ENCODE results near the gene CD79B.
"Not testable (repeated sequence)": the region's sequence is repeated elsewhere in the genome, so short reads cannot be mapped to it uniquely, and the experiment has no call there.

CD79B gene

DNA sequence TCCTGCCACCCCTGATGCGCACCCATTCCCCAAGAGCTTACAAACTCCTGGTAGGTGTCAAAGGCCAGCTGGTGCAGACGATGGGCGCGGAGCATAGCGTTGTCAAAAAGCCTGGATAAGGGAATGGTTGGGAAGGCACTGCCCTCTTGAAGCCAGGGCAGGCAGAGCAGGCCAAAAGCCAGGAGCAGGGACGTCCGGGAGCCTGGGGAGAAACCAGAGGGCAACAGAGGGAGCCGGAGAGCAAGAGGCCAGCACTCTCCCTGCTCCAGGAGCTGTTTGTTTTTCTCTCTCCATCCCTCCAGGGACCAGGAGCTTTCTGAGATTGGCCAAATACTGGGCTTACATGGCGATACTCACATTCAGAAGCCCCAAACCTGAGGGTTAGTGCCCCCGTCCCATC lies 13.8 kb downstream of the CD79B start:
- Histone ChIP-seq H3K9me3 (ENCODE audit: control insufficient read depth in 1 of 2, low read length in 2 of 2) (no peaks in the 10 kb centered on the region), H3K4me3 (ENCODE audit: low read depth in 1 of 2, low read length in 2 of 2) (no peak overlapping the region), H3K27me3 (ENCODE audit: low read depth, low read length) (no peaks in the 10 kb centered on the region), H3K27ac (ENCODE audit: low read length) (no peak overlapping the region), H3K4me1 (ENCODE audit: control insufficient read depth in 1 of 2, insufficient read depth in 2 of 2, low read length in 2 of 2) (no peaks in the 10 kb centered on the region), H3K36me3 (ENCODE audit: control insufficient read depth in 1 of 2, insufficient read depth in 2 of 2, low read length in 2 of 2) (no peaks in the 10 kb centered on the region)

DNA sequence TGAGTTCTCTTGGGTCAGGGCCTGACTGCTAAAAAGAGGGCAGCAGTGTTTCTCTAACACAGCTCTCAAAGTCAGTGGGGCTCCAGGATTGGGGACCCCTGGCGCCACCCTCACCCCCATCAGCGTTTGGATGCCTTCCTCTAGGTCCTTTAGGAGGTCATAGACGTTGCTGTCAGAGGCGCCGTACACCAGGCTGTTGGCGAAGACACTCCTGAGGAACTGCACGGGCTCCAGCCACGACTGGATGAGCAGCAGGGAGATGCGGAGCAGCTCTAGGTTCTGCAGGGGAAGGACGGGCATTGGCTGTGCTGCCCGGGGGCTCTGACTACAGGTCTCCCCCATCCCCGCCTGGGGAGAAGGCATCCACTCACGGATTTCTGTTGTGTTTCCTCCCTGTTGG lies 14.5 kb downstream of the CD79B start:
- Histone ChIP-seq H3K27ac (ENCODE audit: low read length) (no peak overlapping the region), H3K9me3 (ENCODE audit: control insufficient read depth in 1 of 2, low read length in 2 of 2) (no peaks in the 10 kb centered on the region), H3K36me3 (ENCODE audit: control insufficient read depth in 1 of 2, insufficient read depth in 2 of 2, low read length in 2 of 2) (no peaks in the 10 kb centered on the region)

DNA sequence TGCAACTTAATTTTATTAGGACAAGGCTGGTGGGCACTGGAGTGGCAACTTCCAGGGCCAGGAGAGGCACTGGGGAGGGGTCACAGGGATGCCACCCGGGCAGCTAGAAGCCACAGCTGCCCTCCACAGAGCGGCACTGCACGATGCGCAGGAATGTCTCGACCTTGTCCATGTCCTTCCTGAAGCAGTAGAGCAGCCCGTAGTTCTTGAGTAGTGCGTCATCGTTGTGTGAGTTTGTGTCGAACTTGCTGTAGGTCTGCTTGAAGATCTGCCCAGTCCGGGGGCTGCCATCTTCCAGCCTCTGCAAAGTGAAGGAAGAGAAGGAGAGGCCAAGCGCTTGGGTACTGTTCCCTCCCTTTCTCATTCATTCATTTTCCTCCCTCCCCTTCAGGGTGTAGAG lies 14.9 kb downstream of the CD79B start:
- H3K4me1 ChIP-seq (ENCODE audit: control insufficient read depth in 1 of 2, insufficient read depth in 2 of 2, low read length in 2 of 2): not testable (repeated sequence)

More for the DNA sequence above, 14.5 kb downstream of the CD79B start:
- H3K4me1 ChIP-seq (ENCODE audit: control insufficient read depth in 1 of 2, insufficient read depth in 2 of 2, low read length in 2 of 2): no peaks in the 10 kb centered on the region
- H3K4me3 ChIP-seq (ENCODE audit: low read depth in 1 of 2, low read length in 2 of 2): no peak overlapping the region
- H3K27me3 ChIP-seq (ENCODE audit: low read depth, low read length): no peaks in the 10 kb centered on the region

DNA sequence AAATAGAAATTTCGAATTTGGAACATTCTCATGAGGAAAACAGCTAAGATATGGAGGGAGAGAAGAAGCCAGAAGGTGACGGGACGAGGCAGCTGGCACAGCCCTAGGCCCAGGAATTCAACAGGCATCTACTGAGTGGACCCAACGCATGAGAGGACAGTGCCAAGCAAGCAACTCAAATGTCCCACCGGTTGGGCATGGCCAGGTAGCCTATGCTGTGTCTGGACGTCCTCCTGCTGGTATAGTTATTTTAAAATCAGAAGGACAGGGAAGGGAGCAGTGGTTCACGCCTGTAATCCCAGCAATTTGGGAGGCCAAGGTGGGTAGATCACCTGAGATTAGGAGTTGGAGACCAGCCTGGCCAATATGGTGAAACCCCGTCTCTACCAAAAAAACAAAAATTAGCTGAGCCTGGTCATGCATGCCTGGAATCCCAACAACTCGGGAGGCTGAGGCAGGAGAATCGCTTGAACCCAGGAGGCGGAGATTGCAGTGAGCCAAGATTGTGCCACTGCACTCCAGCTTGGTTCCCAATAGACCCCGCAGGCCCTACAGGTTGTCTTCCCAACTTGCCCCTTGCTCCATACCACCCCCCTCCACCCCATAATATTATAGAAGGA lies 15.5 kb downstream of the CD79B start:
- H3K9me3 ChIP-seq (ENCODE audit: control insufficient read depth in 1 of 2, low read length in 2 of 2): no peaks in the 10 kb centered on the region
- H3K4me1 ChIP-seq (ENCODE audit: control insufficient read depth in 1 of 2, insufficient read depth in 2 of 2, low read length in 2 of 2): no peaks in the 10 kb centered on the region
- no peak overlapping the region for H3K4me3 ChIP-seq (ENCODE audit: low read depth in 1 of 2, low read length in 2 of 2)
- H3K27ac ChIP-seq (ENCODE audit: low read length): no peak overlapping the region
- H3K36me3 ChIP-seq (ENCODE audit: control insufficient read depth in 1 of 2, insufficient read depth in 2 of 2, low read length in 2 of 2): no peaks in the 10 kb centered on the region
- H3K27me3 ChIP-seq (ENCODE audit: low read depth, low read length): no peaks in the 10 kb centered on the region

More for the DNA sequence above, 14.9 kb downstream of the CD79B start:
- H3K36me3 ChIP-seq (ENCODE audit: control insufficient read depth in 1 of 2, insufficient read depth in 2 of 2, low read length in 2 of 2); H3K4me3 ChIP-seq (ENCODE audit: low read depth in 1 of 2, low read length in 2 of 2); H3K9me3 ChIP-seq (ENCODE audit: control insufficient read depth in 1 of 2, low read length in 2 of 2); H3K27me3 ChIP-seq (ENCODE audit: low read depth, low read length); H3K27ac ChIP-seq (ENCODE audit: low read length): not testable (repeated sequence)

DNA sequence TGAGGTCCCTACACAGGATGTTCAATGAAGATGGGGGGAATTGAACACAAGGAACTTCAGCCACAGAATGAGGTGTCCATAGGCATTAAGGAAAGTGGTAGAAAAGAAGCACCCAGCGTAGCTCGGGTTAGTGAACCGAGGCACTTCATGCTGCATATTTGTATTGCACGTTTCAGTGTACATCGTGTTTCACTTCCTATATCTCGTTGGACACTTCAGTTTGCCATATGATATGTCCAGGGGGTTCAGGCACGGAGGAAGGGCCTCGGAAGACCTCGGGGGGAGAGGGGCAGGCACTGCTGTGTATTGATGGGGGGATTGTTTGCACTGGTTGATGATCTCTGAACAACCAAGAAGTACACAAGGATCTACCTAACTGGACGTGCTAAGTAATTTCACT lies 16.4 kb downstream of the CD79B start:
- not testable (repeated sequence) for H3K4me3 ChIP-seq (ENCODE audit: low read depth in 1 of 2, low read length in 2 of 2); H3K27ac ChIP-seq (ENCODE audit: low read length); H3K4me1 ChIP-seq (ENCODE audit: control insufficient read depth in 1 of 2, insufficient read depth in 2 of 2, low read length in 2 of 2); H3K36me3 ChIP-seq (ENCODE audit: control insufficient read depth in 1 of 2, insufficient read depth in 2 of 2, low read length in 2 of 2); H3K9me3 ChIP-seq (ENCODE audit: control insufficient read depth in 1 of 2, low read length in 2 of 2); H3K27me3 ChIP-seq (ENCODE audit: low read depth, low read length)

DNA sequence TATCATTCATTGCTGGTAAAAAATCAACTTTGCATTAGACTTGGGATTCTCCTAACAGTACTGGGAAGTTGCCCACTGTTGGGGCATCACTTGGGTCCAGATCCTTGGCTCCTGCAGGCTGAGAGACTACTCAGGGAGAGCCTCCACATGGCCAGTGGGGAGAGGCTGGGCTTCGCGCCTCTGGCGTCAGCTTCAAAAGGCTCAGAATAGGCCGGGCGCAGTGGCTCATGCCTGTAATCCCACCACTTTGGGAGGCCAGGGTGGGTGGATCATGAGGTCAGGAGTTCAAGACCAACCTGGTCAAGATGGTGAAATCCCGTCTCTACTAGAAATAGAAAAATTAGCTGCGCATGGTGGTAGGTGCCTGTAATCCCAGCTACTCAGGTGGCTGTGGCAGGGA lies 17.7 kb downstream of the CD79B start:
- Histone ChIP-seq H3K4me1 (ENCODE audit: control insufficient read depth in 1 of 2, insufficient read depth in 2 of 2, low read length in 2 of 2) (no peaks in the 10 kb centered on the region), H3K27me3 (ENCODE audit: low read depth, low read length) (no peaks in the 10 kb centered on the region), H3K4me3 (ENCODE audit: low read depth in 1 of 2, low read length in 2 of 2) (no peak overlapping the region), H3K9me3 (ENCODE audit: control insufficient read depth in 1 of 2, low read length in 2 of 2) (no peaks in the 10 kb centered on the region), H3K36me3 (ENCODE audit: control insufficient read depth in 1 of 2, insufficient read depth in 2 of 2, low read length in 2 of 2) (no peaks in the 10 kb centered on the region), H3K27ac (ENCODE audit: low read length) (no peak overlapping the region)

DNA sequence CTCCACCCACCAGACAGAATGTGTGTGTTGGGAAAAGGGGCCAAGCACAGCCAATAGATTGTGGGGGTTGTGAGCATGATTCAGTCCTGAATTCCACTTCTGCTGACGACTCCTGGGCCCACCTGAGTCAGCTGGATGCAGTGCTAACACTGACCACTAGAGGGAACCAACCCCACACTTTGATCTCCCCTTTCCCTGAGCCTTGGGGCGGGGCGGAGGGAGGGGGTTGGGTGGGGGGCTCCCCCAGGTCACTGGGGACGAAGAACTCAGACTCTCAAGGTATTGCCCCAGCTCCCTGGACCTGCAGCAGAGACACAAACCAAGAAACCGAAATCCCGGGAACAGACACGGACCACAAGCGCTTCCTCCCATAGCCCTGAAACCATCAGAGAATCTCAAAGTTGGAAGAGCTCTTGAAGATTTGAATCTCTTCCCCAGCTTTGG lies 20.5 kb downstream of the CD79B start:
- no peaks in the 10 kb centered on the region for H3K27me3 ChIP-seq (ENCODE audit: low read depth, low read length)
- H3K9me3 ChIP-seq (ENCODE audit: control insufficient read depth in 1 of 2, low read length in 2 of 2): no peaks in the 10 kb centered on the region
- no peak overlapping the region for H3K4me3 ChIP-seq (ENCODE audit: low read depth in 1 of 2, low read length in 2 of 2)
- H3K36me3 ChIP-seq (ENCODE audit: control insufficient read depth in 1 of 2, insufficient read depth in 2 of 2, low read length in 2 of 2): no peaks in the 10 kb centered on the region
- no peaks in the 10 kb centered on the region for H3K4me1 ChIP-seq (ENCODE audit: control insufficient read depth in 1 of 2, insufficient read depth in 2 of 2, low read length in 2 of 2)
- H3K27ac ChIP-seq (ENCODE audit: low read length): no peak overlapping the region

DNA sequence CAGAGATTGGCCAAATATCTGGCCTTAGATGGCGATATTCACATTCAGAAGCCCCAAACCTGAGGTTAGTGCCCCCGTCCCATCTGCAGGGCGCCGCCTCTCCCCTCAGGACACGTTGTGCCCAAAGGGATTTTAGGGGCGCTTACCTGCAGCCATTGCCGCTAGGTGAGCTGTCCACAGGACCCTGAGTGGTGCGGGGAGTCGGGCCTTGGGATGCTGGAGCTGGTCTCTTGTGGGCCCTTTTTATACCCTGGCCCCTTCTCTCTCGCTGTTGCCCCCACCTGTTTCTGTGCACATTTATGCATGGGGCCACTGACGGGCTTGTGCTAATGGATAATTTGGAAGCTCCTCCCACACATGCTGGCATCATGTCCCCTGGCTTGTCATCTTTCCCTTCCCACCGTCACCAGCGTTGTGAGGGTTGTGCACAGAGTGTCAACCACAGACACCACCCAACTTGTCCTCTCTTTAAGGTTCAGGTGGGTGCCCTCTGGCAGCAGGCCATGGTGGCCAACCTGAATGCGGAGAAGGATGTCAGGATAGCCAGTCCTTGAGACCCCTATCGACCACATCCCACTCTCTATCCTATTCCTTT lies 21.0 kb downstream of the CD79B start, which contains the start of gene CSHL1:
TSS of gene CSHL1 (minus strand) at position 218 of the 595 bp plus-strand sequence. CDS start at position 156, 62 bp downstream.
- Histone ChIP-seq H3K4me3 (ENCODE audit: low read depth in 1 of 2, low read length in 2 of 2) (no peak within 1 kb of the TSS), H3K36me3 (ENCODE audit: control insufficient read depth in 1 of 2, insufficient read depth in 2 of 2, low read length in 2 of 2) (no peaks in the 10 kb centered on the region), H3K27ac (ENCODE audit: low read length) (no peak within 1 kb of the TSS), H3K9me3 (ENCODE audit: control insufficient read depth in 1 of 2, low read length in 2 of 2) (no peaks in the 10 kb centered on the region), H3K4me1 (ENCODE audit: control insufficient read depth in 1 of 2, insufficient read depth in 2 of 2, low read length in 2 of 2) (no peaks in the 10 kb centered on the region), H3K27me3 (ENCODE audit: low read depth, low read length) (no peaks in the 10 kb centered on the region)

DNA sequence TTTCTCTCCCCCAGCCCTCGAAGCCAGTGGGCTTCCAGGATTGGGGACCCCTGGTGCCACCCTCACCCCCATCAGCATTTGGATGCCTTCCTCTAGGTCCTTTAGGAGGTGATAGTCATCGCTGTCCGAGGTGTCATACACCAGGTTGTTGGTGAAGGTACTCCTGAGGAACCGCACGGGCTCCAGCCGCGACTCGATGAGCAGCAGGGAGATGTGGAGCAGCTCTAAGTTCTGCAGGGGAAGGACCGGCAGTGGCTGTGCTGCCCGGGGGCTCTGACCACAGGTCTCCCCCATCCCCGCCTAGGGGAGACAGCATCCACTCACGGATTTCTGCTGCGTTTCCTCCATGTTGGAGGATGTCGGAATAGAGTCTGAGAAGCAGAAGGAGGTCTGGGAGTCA lies 22.0 kb downstream of the CD79B start:
- no peaks in the 10 kb centered on the region for H3K9me3 ChIP-seq (ENCODE audit: control insufficient read depth in 1 of 2, low read length in 2 of 2)
- H3K4me1 ChIP-seq (ENCODE audit: control insufficient read depth in 1 of 2, insufficient read depth in 2 of 2, low read length in 2 of 2): no peaks in the 10 kb centered on the region
- no peak overlapping the region for H3K4me3 ChIP-seq (ENCODE audit: low read depth in 1 of 2, low read length in 2 of 2)
- H3K36me3 ChIP-seq (ENCODE audit: control insufficient read depth in 1 of 2, insufficient read depth in 2 of 2, low read length in 2 of 2): no peaks in the 10 kb centered on the region
- H3K27me3 ChIP-seq (ENCODE audit: low read depth, low read length): no peaks in the 10 kb centered on the region
- no peak overlapping the region for H3K27ac ChIP-seq (ENCODE audit: low read length)

DNA sequence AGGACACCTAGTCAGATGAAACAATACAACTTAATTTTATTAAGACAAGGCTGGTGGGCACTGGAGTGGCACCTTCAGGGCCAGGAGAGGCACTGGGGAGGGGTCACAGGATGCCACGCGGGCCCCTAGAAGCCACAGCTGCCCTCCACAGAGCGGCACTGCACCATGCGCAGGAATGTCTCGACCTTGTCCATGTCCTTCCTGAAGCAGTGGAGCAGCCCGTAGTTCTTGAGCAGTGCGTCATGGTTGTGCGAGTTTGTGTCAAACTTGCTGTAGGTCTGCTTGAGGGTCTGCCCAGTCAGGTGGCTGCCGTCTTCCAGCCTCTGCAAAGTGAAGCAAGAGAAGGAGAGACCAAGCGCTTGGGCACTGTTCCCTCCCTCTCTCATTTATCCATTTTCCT lies 22.5 kb downstream of the CD79B start:
- not testable (repeated sequence) for H3K36me3 ChIP-seq (ENCODE audit: control insufficient read depth in 1 of 2, insufficient read depth in 2 of 2, low read length in 2 of 2); H3K4me1 ChIP-seq (ENCODE audit: control insufficient read depth in 1 of 2, insufficient read depth in 2 of 2, low read length in 2 of 2); H3K9me3 ChIP-seq (ENCODE audit: control insufficient read depth in 1 of 2, low read length in 2 of 2); H3K27ac ChIP-seq (ENCODE audit: low read length); H3K4me3 ChIP-seq (ENCODE audit: low read depth in 1 of 2, low read length in 2 of 2); H3K27me3 ChIP-seq (ENCODE audit: low read depth, low read length)

DNA sequence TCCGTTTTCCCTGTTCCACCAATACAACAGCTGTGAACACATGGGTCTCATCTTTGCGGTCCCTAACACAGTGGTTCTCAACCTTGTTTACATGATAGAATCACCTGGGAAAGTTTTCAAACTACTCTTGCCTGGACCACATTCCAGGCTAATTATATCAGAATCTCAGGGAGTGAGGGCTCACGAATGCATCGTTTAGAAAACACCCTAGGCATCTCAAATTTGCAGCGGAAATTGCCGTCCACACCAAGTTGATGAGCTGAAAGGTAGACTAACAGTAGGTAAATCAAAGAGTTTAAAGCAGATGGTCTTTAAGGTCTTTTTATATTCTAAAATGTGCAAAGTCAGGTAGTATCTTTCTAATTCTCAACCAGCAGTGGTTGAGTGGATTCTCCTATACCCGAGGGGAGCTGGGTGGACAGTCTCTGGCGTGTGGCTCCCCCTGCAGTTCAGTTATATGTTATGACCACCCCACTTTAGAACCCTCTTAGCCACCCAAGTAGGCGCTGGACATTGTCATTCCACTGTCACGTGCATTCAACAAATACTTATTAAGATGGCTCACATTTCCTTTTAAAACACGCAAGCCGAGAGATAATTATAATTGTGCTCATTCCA lies 24.9 kb downstream of the CD79B start:
- H3K4me3 ChIP-seq (ENCODE audit: low read depth in 1 of 2, low read length in 2 of 2); H3K27ac ChIP-seq (ENCODE audit: low read length); H3K9me3 ChIP-seq (ENCODE audit: control insufficient read depth in 1 of 2, low read length in 2 of 2); H3K36me3 ChIP-seq (ENCODE audit: control insufficient read depth in 1 of 2, insufficient read depth in 2 of 2, low read length in 2 of 2); H3K27me3 ChIP-seq (ENCODE audit: low read depth, low read length); H3K4me1 ChIP-seq (ENCODE audit: control insufficient read depth in 1 of 2, insufficient read depth in 2 of 2, low read length in 2 of 2): not testable (repeated sequence)

DNA sequence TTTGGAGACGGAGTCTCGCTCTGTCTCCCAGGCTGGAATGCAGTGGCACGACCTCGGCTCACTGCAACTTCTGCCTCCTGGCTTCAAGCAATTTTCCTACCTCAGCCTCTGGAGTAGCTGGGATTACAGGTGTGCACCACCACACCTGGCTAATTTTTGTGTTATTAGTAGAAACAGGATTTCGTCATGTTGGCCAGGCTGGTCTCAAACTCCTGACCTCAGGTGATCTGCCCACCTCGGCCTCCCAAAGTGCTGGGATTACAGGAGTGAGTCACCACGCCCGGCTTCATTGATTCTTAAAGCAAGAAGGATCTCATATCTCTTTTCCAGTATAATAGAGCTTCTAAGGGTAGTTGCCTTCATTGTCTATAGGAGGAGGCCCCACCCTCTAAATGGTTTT lies 27.3 kb downstream of the CD79B start:
- not testable (repeated sequence) for H3K4me1 ChIP-seq (ENCODE audit: control insufficient read depth in 1 of 2, insufficient read depth in 2 of 2, low read length in 2 of 2); H3K9me3 ChIP-seq (ENCODE audit: control insufficient read depth in 1 of 2, low read length in 2 of 2); H3K27ac ChIP-seq (ENCODE audit: low read length); H3K36me3 ChIP-seq (ENCODE audit: control insufficient read depth in 1 of 2, insufficient read depth in 2 of 2, low read length in 2 of 2); H3K27me3 ChIP-seq (ENCODE audit: low read depth, low read length); H3K4me3 ChIP-seq (ENCODE audit: low read depth in 1 of 2, low read length in 2 of 2)

Data from muscle layer of duodenum (tissue), 2 donors.